NCI-H82 (cell line): ENCODE results near the gene KLHL24.
A peak's percentile ranks its signal among the peaks of the same experiment; 100 is the strongest.
"Not testable (repeated sequence)": the region's sequence is repeated elsewhere in the genome, so short reads cannot be mapped to it uniquely, and the experiment has no call there.

Experiments
- DNase-seq: peaks from one replicate; lab custom pipeline; 2025; lab: John Stamatoyannopoulos, UW

Gene KLHL24

DNA sequence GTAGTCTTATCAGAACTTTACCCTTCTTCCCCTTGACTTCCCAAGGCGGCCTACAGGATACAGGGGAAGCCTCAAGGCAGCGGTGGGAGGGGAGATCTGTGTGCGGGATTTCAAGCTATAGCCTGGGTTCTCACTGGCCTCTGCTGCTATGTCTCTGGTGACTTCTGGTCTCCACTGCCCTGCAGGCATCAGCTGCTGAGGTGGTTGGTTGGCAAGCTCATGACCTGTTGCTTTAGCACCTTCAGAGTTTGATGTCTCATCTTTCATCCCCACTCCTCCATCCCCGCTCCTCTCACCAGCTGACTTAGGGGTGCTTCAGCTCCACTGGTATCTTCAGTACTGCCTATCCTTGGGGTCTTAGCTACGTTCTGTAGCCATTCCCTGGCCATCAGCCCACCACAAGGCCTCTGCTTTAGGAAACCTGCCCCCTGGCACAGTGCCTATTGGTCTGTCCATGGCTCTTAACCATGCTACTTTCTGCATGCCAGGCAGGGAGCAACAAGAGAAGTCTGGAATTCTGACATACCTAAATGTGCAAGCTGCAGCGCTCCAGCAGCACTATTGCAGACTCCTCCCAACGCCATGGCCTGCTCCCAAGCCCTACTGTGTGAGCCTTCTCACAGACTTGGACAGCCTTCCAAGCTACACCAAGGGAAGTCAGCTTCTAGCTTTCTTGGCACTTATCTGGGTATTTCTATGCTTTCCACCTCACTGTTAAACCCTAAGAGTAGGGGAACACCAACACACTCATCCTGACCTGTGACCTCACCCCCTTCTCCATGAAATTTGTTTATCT lies 60.3 kb downstream of the KLHL24 start:
- no peak for DNase-seq

DNA sequence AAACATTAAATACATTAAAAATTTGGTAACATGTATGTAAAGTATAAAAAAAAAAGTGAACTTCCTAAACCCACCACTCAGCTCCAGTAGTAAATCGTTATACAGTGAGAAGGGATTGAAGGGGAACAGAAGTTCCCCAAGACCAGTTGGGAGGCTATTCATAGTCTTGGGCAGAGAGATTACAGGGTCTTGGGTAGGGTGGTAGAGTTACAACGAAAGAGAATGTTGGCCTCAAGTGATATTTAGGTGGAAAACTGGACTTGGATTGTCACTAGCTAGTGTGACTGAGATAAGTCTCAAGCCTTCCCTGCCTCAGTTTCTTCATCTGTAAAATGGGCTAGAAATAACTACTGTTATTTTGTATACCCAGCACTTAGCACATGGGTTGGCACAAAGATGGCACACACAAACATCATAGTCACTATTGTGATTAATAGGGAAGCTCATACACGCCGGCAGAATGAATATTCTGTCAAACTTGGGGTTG lies 61.7 kb downstream of the KLHL24 start:
- no peak for DNase-seq

GRCh38 chr3:183697610-183698317 lies 62.3 kb downstream of the KLHL24 start, which contains the start of gene YEATS2:
TSS of gene YEATS2 (plus strand) at chr3:183697797. CDS start at chr3:183715163, 17,366 bp downstream.
- peak; percentile 87 for DNase-seq

- DNase-seq: peak; percentile 71
Observed at GRCh38 chr3:183698318-183698751, 62.9 kb downstream of the KLHL24 start.

GRCh38 chr3:183698756-183699155 lies 63.3 kb downstream of the KLHL24 start:
- peak; percentile 64 for DNase-seq

DNA sequence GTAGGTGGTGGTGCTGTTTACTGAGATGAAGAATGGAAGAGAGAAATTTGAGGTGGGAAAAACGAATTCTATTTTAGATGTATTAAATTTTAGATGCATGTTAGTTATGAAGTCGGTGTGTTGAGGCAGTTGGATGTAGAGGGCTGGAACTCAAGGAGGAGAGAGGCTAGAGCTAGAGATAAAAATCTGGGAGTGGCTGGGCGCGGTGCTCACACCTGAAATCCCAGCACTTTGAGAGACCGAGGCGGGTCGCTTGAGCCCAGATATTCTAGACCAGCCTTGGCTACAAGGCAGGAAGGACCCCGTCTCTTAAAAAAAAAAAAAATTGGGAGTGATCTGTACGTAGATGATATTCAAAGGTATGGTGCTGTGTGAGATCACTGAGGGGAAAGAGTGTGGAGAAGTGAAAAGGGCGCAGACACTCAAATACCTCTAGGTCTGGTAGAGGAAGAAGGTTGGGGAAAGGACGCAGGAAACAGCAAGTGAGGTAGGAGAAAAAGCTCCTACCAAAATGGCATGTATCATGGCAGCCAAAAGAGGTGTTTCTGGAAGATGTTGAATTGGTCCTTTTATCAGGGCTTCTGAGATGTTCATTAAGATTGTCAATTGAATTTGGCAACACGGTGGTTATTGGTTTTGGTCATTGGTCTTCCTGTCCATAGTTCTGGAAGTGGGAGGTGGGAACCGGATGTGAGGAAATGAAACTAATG lies 64.0 kb downstream of the KLHL24 start:
- peak; percentile 48 for DNase-seq

DNA sequence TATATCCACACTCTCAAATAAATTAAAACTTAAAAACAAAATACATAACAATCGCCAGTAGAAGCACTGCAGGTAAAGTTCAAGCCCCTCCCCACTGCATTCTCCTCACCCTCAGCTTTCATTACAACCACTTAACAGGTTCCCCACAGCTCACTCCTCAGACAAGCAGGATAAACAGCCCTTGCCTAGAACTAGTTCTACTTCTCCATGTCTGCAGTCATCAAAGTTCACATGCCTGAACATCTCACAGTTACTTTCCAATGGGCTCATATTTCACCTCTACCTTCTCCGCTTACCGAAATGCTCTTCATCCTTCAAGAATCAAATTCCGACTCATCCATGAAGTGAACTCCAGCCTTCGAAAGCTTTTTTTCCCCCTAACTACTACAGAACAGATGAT lies 66.3 kb downstream of the KLHL24 start:
- no peak for DNase-seq

GRCh38 chr3:183703892-183704291 lies 68.5 kb downstream of the KLHL24 start:
- DNase-seq: not testable (repeated sequence)

- peak; percentile 81 for DNase-seq
Observed at GRCh38 chr3:183710231-183710630, 74.8 kb downstream of the KLHL24 start.

DNA sequence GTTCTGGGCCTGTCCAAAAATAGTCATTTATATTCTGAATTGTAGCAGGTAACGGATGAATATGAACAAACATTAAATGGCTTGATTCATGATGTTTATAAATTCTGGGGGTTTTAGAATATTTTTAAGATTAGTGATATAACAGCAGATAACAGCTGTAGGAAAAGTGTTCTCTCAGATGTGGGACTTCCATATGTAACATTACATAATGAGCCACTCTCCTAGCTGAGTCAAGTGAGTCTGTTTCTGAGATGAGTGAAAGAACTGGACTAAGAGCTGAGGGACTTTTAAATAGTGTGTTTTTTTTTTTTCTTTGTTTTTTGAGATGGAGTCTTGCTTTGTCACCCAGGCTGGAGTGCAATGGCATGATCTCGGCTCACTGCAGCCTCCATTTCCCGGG lies 76.1 kb downstream of the KLHL24 start:
- no peak for DNase-seq

DNA sequence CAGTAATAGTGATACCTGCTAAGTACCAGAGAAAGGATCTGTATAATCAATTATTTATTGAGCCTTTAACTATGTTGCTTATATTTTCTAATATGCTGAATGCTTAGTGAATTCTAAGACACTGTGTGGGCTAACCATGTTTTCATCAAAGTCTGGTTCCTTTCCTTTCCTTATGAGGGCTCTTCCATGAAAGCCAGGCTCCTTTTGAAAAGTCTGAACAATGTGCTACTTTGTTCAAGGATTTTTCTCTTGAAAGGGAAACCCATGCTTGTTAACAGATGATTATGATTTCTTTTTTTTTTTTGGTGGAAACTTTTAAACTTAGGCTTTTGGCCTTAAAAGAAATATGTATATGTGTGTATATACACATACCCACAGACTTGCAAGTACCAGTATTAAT lies 79.2 kb downstream of the KLHL24 start:
- DNase-seq: no peak

DNA sequence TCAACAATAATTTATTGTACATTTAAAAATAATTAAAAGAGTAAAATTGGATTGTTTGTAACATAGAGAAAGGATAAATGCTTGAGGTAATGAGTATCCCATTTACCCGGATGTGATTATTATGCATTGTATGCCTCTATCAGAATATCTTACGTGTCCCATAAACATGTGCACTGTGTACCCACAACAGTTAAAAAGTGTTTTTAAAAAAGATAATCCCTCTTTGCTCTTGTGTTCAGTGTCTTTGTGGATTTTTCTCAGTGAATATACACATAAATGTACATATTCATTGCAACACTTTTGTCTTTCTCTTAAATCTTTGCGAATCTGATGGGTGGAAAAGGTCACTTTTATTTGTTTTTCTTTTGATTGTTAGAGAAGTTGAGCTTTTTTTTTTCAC lies 82.6 kb downstream of the KLHL24 start:
- no peak for DNase-seq

DNA sequence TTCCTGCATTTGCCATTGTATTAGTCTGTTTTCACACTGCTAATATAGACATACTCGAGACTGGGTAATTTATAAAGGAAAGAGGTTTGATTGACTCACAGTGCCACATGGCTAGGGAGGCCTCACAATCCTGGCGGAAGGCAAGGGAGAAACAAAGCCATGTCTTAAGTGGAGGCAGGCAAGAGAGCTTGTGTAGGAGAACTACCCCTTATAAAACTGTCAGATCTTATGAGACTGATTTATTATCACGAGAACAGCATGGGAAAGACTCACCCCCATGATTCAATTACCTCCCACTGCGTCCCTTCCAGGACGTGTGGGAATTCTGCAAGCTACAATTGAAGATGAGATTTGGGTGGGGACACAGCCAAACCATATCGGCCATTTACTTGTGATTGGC lies 90.0 kb downstream of the KLHL24 start:
- no peak for DNase-seq

GRCh38 chr3:183728204-183728603 lies 92.8 kb downstream of the KLHL24 start:
- DNase-seq: no peak

GRCh38 chr3:183730361-183730760 lies 94.9 kb downstream of the KLHL24 start:
- no peak for DNase-seq

- no peak for DNase-seq
Observed at GRCh38 chr3:183731611-183732010, 96.2 kb downstream of the KLHL24 start.

DNA sequence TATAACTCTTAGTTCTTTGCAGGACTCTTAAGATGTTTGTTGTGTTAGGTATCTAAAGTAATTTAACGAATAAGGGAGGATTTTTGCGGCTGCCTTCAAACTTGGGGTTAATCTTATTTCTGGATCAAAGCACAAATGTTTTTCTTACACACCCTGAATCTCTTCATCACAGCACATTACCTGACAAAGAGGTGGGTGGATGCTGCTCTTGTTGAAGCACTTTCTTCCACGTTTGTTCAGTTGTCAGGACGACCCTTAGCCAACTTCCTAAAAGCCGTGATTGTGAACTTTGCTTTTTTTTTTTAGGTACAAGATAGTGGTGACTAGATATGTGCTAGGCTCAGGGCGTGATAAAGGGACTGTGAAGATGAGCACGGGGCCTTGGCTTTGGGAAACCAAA lies 98.1 kb downstream of the KLHL24 start:
- no peak for DNase-seq
